ENCODE data around the gene VAV2.

Gene VAV2

DNA sequence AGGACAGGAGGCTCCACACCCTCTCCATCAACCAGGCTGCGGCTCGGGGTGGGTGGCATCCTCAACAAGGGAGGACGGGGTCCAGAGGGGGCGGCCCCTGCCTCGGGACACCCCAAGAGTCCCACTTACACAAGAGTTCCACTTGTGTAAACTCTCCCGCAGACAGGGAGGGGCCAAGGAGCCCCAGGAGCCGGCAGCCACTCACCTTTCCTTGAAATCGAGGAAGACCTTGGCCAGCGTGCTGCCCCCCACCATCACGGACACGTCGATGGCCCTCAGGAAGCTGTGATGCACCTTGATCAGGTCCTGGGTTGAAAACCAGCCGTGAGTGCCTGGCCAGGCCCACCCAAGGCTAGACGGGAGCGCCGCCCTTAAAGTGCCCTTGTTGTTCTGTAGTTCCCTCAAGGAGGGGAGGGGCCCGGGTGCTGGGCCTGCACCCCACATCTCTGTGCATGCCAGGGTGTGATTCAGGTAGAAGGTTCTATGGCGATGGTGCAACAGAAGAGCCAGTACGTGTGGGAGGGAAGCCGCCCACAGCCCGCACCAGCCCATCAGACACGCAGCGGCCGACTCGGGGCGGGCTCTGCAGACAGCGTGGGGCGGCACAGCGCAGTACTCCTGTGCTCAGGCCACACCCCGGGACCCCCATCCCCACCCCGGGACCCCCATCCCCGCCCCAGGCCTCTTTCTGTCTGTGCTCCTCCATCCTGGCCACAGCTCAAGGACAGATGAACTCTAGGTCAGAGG, 186.1 kb downstream of the VAV2 start:
- Histone ChIP-seq H3K36me3 (ENCODE audit: insufficient read depth, low read length) (no peaks in the 10 kb centered on the region), H3K4me1 (ENCODE audit: insufficient read depth, low read length) (no peaks in the 10 kb centered on the region), H3K9me3 (ENCODE audit: low read length) (no peaks in the 10 kb centered on the region), H3K27ac (ENCODE audit: low read depth, low read length) (no peak overlapping the region), H3K4me3 (ENCODE audit: low read depth in 1 of 2, low read length in 2 of 2) (no peak overlapping the region), H3K9ac (ENCODE audit: low read length) (no peak overlapping the region), H3K27me3 (ENCODE audit: control insufficient read depth in 1 of 2, insufficient read depth in 2 of 2, low read length in 2 of 2) (no peaks in the 10 kb centered on the region)

DNA sequence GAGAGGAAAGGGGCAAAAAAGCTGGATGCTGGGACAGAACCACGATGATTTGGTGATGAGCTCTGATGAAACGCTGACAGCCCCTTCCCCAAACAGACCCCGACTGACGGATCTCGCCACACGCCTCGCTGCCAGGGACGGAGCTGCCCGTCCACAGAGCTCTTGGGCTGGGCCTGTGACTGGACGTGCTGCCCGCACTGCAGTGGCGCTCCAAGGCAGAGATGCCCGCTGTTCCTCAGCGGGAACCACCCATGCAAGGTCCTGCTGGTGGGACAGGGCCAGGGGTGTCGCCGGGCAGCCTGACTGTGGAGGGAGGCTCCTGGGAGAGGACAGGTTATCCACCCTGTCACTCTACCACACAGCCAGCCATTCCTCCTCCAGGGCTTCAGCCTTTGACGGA, 187.9 kb downstream of the VAV2 start:
- Histone ChIP-seq H3K4me3 (ENCODE audit: low read depth in 1 of 2, low read length in 2 of 2) (no peak overlapping the region), H3K27ac (ENCODE audit: low read depth, low read length) (no peak overlapping the region), H3K27me3 (ENCODE audit: control insufficient read depth in 1 of 2, insufficient read depth in 2 of 2, low read length in 2 of 2) (no peaks in the 10 kb centered on the region), H3K36me3 (ENCODE audit: insufficient read depth, low read length) (no peaks in the 10 kb centered on the region), H3K4me1 (ENCODE audit: insufficient read depth, low read length) (no peaks in the 10 kb centered on the region), H3K9me3 (ENCODE audit: low read length) (no peaks in the 10 kb centered on the region), H3K9ac (ENCODE audit: low read length) (no peak overlapping the region)

DNA sequence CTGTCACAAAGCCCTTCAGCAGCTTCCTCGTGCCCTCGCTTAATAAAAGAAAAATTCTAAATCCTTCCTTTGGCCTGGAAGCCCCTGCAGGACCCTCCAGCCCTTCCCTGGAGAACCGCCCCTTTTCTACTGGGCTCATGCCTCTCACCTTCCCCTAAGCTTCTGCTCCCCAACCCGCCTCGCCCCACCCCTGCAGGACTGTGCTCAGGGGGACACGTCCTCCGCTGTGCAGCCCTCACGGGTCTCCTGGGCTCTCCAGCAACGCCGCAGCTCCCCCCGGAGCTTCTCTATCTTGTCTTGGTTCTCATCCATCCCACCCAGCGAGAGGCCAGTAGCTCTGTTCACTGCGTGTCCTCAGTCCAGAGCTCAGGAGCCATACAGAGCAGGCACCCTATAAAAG, 188.4 kb downstream of the VAV2 start:
- Histone ChIP-seq H3K27me3 (ENCODE audit: control insufficient read depth in 1 of 2, insufficient read depth in 2 of 2, low read length in 2 of 2) (no peaks in the 10 kb centered on the region), H3K36me3 (ENCODE audit: insufficient read depth, low read length) (no peaks in the 10 kb centered on the region), H3K4me1 (ENCODE audit: insufficient read depth, low read length) (no peaks in the 10 kb centered on the region), H3K9ac (ENCODE audit: low read length) (no peak overlapping the region), H3K9me3 (ENCODE audit: low read length) (no peaks in the 10 kb centered on the region), H3K27ac (ENCODE audit: low read depth, low read length) (no peak overlapping the region), H3K4me3 (ENCODE audit: low read depth in 1 of 2, low read length in 2 of 2) (no peak overlapping the region)

DNA sequence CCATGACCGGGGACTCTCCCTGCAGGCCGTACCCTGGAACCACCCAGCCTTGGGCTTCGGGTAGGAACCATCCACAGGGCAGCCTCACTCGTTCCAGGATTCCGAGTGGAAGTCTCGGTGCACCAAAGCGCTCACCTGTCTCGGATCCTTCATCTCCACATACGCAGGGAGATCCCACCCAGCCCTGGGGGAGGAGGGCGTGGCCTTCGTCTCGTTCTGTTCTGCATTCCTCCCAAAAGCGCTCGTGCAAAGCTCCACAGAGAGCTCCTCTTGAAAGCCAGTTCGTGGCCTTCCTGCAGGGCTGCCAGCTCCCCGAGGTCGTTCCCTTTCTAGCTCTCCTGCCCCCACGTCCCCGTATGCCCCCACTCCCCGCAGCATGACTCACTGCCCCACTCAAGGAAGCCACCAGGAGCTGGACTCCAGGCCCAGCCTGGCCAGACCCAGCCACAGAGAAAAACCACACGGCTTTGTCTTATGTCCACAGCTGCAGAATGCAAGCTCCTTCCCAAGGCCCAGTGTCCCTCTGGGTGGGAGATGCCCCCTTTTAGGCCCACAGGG, 189.0 kb downstream of the VAV2 start:
- Histone ChIP-seq H3K9ac (ENCODE audit: low read length) (no peak overlapping the region), H3K27me3 (ENCODE audit: control insufficient read depth in 1 of 2, insufficient read depth in 2 of 2, low read length in 2 of 2) (no peaks in the 10 kb centered on the region), H3K9me3 (ENCODE audit: low read length) (no peaks in the 10 kb centered on the region), H3K36me3 (ENCODE audit: insufficient read depth, low read length) (no peaks in the 10 kb centered on the region), H3K4me3 (ENCODE audit: low read depth in 1 of 2, low read length in 2 of 2) (no peak overlapping the region), H3K27ac (ENCODE audit: low read depth, low read length) (no peak overlapping the region), H3K4me1 (ENCODE audit: insufficient read depth, low read length) (no peaks in the 10 kb centered on the region)

DNA sequence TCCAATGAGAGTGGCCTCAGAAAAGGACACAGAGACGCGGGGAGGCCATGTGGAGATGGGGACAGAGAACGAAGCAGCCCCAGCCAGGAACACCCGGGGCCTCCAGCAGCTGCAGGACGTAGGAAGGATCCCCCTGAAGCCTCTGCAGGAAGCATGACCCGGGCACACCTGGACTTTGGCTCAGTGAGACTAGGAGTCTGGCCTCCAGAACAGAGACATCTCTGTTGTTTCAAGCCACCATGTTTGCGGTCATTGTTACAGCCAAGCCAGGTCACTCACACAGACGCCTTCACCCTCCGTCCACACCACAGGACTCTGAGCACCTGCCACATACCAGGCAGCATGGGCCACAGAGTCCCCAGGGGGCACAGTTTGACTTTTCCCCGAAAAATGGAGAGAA, 190.4 kb downstream of the VAV2 start:
- Histone ChIP-seq H3K9ac (ENCODE audit: low read length) (no peak overlapping the region), H3K27me3 (ENCODE audit: control insufficient read depth in 1 of 2, insufficient read depth in 2 of 2, low read length in 2 of 2) (no peaks in the 10 kb centered on the region), H3K9me3 (ENCODE audit: low read length) (no peaks in the 10 kb centered on the region), H3K36me3 (ENCODE audit: insufficient read depth, low read length) (no peaks in the 10 kb centered on the region), H3K27ac (ENCODE audit: low read depth, low read length) (no peak overlapping the region), H3K4me3 (ENCODE audit: low read depth in 1 of 2, low read length in 2 of 2) (no peak overlapping the region), H3K4me1 (ENCODE audit: insufficient read depth, low read length) (no peaks in the 10 kb centered on the region)

DNA sequence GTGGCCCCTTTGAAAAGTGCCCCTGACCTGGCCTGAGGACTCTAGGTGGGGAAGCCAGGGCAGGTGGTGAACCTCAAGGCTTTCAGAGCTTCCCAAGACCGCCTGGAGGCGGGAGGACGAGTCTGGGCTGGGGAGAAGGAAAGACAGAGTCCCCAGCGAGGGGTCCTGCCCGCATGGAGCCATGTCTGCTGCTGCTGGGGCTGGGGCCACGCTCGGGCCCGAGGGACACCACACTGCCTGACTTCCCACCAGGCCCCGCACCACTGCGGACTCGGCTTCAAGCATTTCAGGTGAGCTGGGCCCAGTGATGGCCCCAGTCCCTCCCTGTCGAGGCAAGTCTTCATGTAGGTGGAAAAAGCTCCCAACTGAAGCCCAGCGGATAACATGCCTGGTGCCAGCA, 191.9 kb downstream of the VAV2 start:
- Histone ChIP-seq H3K9ac (ENCODE audit: low read length) (no peak overlapping the region), H3K36me3 (ENCODE audit: insufficient read depth, low read length) (no peaks in the 10 kb centered on the region), H3K4me3 (ENCODE audit: low read depth in 1 of 2, low read length in 2 of 2) (no peak overlapping the region), H3K4me1 (ENCODE audit: insufficient read depth, low read length) (no peaks in the 10 kb centered on the region), H3K27me3 (ENCODE audit: control insufficient read depth in 1 of 2, insufficient read depth in 2 of 2, low read length in 2 of 2) (no peaks in the 10 kb centered on the region), H3K9me3 (ENCODE audit: low read length) (no peaks in the 10 kb centered on the region), H3K27ac (ENCODE audit: low read depth, low read length) (no peak overlapping the region)

DNA sequence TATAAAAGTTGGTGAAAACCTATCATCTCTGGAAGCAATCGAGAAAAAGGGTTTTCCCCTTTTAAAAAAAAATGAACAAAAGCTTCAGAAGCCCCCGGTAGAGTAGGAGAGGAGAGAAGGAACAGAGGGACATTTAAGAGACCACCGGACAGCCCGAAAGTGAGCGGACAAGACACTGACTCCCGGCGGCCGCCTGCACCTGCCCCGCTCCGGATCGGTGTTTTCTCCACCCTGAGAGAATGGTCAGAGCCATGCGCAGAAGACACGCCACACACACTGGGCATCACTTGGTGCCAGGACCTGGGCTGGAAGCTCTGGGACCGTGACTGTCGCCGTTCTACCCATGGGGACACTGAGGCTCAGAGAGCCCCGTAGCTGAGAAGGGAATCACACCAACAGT, 192.4 kb downstream of the VAV2 start:
- H3K9ac ChIP-seq (ENCODE audit: low read length): no peak overlapping the region
- no peaks in the 10 kb centered on the region for H3K9me3 ChIP-seq (ENCODE audit: low read length)
- no peak overlapping the region for H3K4me3 ChIP-seq (ENCODE audit: low read depth in 1 of 2, low read length in 2 of 2)
- H3K27me3 ChIP-seq (ENCODE audit: control insufficient read depth in 1 of 2, insufficient read depth in 2 of 2, low read length in 2 of 2): no peaks in the 10 kb centered on the region
- H3K4me1 ChIP-seq (ENCODE audit: insufficient read depth, low read length): no peaks in the 10 kb centered on the region
- H3K27ac ChIP-seq (ENCODE audit: low read depth, low read length): no peak overlapping the region
- H3K36me3 ChIP-seq (ENCODE audit: insufficient read depth, low read length): no peaks in the 10 kb centered on the region

DNA sequence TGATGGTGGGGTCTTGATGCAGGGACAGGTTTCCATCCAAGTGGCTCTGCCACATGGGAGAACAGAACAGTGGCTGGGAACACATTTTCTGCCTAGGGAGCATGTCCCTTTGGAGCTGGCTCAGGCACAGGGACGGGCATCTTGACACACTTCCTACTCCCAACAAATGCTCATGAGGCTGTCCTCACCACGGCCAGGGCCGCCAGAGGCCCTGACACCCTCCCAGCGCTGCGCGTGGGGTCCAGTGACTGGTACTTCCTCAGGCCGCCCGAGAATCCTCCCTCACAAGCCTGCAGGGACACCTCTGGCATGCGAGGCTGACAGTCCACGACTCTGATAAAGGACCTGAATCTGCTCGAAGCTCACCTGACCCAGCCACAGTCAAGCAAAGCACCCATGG, 193.0 kb downstream of the VAV2 start:
- no peaks in the 10 kb centered on the region for H3K36me3 ChIP-seq (ENCODE audit: insufficient read depth, low read length)
- no peaks in the 10 kb centered on the region for H3K27me3 ChIP-seq (ENCODE audit: control insufficient read depth in 1 of 2, insufficient read depth in 2 of 2, low read length in 2 of 2)
- H3K9ac ChIP-seq (ENCODE audit: low read length): no peak overlapping the region
- H3K27ac ChIP-seq (ENCODE audit: low read depth, low read length): no peak overlapping the region
- H3K4me1 ChIP-seq (ENCODE audit: insufficient read depth, low read length): no peaks in the 10 kb centered on the region
- H3K9me3 ChIP-seq (ENCODE audit: low read length): no peaks in the 10 kb centered on the region
- no peak overlapping the region for H3K4me3 ChIP-seq (ENCODE audit: low read depth in 1 of 2, low read length in 2 of 2)

DNA sequence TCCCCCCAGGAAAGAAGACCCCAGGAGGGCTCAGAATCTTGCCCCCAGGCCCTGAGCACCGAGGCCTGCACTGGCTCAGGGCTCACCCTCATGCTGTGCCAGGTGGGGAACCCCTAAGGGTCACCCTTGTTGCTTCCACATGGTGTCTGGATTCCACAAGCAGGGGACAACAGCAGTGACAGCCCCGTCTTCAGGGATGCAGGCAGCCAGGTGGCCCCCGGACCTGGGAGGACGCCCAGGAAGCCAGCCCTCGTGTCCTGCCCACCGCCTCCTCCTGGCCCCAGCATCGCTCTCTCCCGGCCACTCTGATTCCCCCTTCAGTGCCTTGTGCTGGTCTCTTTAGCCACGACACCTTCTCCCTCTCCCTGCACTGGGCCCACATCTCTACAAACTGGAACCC, 194.0 kb downstream of the VAV2 start:
- Histone ChIP-seq H3K36me3 (ENCODE audit: insufficient read depth, low read length) (no peaks in the 10 kb centered on the region), H3K27ac (ENCODE audit: low read depth, low read length) (no peak overlapping the region), H3K27me3 (ENCODE audit: control insufficient read depth in 1 of 2, insufficient read depth in 2 of 2, low read length in 2 of 2) (no peaks in the 10 kb centered on the region), H3K4me3 (ENCODE audit: low read depth in 1 of 2, low read length in 2 of 2) (no peak overlapping the region), H3K9me3 (ENCODE audit: low read length) (no peaks in the 10 kb centered on the region), H3K9ac (ENCODE audit: low read length) (no peak overlapping the region), H3K4me1 (ENCODE audit: insufficient read depth, low read length) (peaks cover 5% of the 10 kb centered on the region)

DNA sequence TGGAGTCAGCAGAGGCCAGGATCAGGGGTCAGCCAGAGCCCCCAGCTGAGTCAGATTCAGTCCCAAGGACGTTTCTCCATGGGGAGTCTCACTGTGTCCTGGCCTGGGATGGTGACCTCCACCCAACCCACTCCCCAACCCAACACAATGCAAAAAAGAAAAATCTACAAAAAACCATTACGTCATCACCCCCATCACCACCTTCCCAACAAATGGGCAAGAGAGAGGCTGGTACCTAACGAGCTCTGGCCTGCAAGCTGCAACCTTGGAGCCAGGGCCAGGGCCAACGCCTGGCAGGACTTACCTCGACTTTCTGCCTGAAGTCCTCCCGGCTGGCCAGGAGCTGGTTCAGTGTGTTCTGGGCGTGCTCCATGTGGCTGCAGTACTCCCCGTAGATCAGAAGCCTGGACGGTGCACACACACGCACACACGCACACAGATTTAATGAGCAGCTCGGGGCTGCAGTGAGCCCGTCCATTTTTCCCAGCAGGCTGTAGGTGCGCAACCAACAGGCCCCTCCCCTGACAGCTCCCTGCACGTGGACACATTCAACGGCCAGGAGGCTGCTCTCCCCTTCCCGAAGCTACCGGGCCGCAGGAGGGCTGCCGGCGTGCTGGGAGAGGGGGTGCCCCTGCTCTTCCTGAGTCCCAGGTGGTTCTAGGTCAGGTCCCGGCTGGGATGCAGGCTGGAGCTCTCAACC, 194.6 kb downstream of the VAV2 start:
- no peaks in the 10 kb centered on the region for H3K9me3 ChIP-seq (ENCODE audit: low read length)
- H3K4me1 ChIP-seq (ENCODE audit: insufficient read depth, low read length): peaks cover 5% of the 10 kb centered on the region
- H3K4me3 ChIP-seq (ENCODE audit: low read depth in 1 of 2, low read length in 2 of 2): no peak overlapping the region
- no peak overlapping the region for H3K9ac ChIP-seq (ENCODE audit: low read length)
- H3K27me3 ChIP-seq (ENCODE audit: control insufficient read depth in 1 of 2, insufficient read depth in 2 of 2, low read length in 2 of 2): no peaks in the 10 kb centered on the region
- no peaks in the 10 kb centered on the region for H3K36me3 ChIP-seq (ENCODE audit: insufficient read depth, low read length)
- no peak overlapping the region for H3K27ac ChIP-seq (ENCODE audit: low read depth, low read length)

DNA sequence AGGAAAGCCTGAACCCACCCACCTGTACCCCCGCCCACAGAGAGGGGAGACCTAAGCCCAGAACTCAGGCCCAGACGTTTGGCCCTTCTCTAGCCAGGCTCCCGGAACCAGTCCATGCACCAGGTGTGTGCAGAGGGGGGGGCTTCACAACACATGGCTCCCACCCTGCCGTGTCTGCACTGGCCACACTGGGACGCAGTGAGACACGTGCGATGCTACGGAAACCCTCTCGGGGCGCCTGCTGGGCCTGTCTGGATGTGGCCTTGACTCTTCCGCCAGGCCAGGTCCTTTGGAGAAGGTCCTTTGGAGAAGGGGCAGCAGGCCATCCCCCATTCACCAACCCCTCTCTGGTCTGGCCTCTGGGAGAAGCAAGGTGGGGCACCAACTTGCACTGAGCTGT, 195.6 kb downstream of the VAV2 start:
- Histone ChIP-seq H3K27ac (ENCODE audit: low read depth, low read length) (no peak overlapping the region), H3K4me1 (ENCODE audit: insufficient read depth, low read length) (peaks cover 5% of the 10 kb centered on the region), H3K4me3 (ENCODE audit: low read depth in 1 of 2, low read length in 2 of 2) (no peak overlapping the region), H3K27me3 (ENCODE audit: control insufficient read depth in 1 of 2, insufficient read depth in 2 of 2, low read length in 2 of 2) (no peaks in the 10 kb centered on the region), H3K36me3 (ENCODE audit: insufficient read depth, low read length) (no peaks in the 10 kb centered on the region), H3K9me3 (ENCODE audit: low read length) (no peaks in the 10 kb centered on the region), H3K9ac (ENCODE audit: low read length) (no peak overlapping the region)

DNA sequence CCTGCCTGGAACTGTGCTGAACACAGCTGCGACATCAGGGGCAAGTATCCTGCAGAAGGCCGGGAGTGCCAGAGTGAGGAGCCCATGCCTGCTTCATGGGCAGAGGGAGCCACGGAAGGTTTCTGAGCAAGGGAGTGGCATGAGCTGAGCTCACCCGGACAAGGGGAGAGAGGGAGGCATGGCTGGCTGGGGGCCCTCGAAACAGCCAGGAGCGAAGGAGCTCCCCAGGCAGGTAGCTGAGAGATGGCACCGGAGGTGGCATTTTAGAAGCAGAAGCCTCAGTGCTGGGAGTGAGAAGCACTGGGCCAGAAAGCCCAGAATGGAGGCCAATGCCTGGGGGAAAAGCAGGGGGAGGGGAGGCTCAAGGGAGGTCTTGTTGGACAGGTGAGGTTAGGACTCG, 197.1 kb downstream of the VAV2 start:
- Histone ChIP-seq H3K36me3 (ENCODE audit: insufficient read depth, low read length) (peaks cover 3% of the 10 kb centered on the region), H3K9ac (ENCODE audit: low read length) (no peak overlapping the region), H3K4me1 (ENCODE audit: insufficient read depth, low read length) (peaks cover 5% of the 10 kb centered on the region), H3K27me3 (ENCODE audit: control insufficient read depth in 1 of 2, insufficient read depth in 2 of 2, low read length in 2 of 2) (no peaks in the 10 kb centered on the region), H3K9me3 (ENCODE audit: low read length) (no peaks in the 10 kb centered on the region), H3K4me3 (ENCODE audit: low read depth in 1 of 2, low read length in 2 of 2) (no peak overlapping the region), H3K27ac (ENCODE audit: low read depth, low read length) (no peak overlapping the region)

All from muscle layer of colon (tissue), 2 donors.